ENCODE measurements around the gene SZRD1.
A peak's percentile ranks its signal among the peaks of the same experiment; 100 is the strongest.

The SZRD1 gene

DNA sequence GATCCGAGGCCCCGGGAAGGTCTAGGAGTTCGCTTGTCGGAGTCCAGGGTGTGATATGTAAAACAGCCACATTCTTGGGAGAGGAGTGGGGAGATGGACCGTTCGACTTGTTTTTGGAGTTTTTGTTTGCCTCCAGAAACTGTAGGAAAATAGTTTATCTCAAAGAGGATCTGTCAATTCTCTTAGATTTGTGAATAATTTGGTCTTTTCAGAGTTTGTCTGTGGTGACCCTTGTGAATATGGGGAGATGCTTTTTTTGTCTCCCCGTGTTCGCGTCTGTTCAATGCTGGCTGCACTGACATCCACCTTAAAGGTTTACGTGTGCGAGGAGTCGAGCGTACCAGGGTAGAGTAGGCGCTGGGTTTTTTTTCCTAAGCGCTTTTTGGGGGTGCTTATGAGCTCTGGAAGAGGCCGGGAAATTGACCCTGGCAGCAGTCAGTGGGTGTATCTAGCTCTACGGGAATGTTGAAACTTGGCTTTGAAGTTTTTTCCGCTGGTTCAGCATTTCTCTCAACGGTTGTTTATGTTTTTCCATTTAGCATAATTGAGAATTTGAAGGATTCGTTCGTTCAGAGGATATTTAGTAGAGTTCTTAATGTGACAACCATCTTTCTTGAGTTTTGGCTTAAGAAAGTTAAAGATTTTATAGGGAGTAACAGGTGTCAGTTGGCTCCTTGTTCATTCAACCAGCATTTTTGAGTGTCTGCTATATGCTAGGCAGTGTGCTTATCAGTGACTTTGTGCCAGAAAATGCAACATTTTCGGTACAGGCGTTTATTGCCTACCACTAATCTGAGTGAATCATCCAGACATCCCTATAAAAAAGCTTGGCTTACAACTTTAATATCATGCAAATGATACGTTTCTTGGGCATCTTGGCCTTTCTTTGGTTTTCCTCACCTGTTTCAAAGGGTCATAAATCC, 1.2 kb downstream of the SZRD1 start:
- DNase-seq, result no peak

DNA sequence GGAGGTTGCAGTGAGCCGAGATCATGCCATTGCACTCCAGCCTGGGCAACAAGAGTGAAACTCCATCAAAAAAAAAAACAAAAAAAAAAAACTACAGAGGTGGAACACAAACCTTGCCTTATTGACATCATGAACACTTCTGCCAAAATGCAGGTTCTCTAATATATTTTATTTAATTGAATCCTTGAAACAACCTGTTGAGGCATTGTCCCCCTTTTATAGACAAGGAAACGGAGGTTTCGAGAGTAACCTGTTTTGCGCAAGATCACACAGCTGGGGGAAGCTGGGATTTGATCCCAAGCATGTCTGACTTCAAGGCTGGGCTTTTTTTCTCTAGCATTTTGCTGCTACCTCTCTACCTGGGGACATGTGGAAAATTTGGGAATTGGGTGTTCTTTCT, 2.8 kb downstream of the SZRD1 start:
- no peak for DNase-seq

DNA sequence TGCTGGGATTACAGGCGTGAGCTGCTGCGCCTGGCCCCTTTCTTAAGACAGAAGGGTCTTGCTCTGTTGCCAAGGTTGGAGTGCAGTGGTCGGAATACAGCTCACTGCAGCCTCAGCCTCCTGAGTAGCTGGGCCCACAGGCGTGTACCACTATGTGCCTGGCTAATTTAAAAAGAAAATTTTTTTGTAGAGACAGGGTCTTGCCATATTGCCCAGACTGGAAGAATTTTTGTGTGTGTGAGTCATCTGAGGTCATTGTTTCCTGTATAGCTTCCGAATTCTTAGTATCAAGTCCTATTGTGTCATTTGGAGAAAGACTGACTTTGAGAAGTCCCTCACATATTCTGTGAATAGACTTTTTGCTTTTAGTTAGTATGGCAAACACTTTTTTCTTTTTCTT, 4.7 kb downstream of the SZRD1 start:
- no peak for DNase-seq

DNA sequence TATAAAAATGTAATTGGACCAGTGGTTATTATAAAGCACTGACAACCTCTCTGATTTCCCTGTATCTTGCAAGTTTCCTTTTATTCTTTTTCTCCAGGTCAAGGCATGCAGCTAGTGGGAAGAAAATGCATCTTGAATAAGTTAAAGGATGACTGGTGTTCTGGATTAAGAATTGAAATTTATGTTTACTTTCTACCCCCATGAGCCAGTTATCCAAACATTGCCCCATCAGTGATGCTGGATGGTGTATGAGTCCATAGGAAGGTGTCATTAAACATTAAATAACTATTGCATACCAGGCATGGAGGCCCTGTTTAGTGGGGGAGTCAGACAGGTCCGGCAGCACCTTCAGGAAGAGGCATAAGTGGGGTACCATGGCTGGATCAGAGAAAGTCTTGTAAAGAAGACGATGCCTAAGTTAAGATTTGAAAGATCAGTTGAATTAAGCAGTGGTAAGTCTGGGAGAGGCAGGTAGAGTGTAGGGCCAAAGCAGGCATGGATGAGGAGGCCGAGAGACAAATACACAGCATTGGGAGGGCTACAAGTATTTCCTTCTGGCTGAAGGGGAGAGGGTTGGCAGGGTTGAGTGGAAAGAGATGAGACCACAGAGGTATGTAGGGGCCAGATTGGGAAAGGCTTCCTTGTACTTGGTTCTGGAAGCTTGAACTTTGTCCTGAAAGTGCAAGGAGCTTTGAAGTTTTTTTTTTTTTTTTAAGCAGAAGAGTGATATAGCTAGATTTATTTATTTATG, 5.7 kb downstream of the SZRD1 start:
- no peak for DNase-seq

DNA sequence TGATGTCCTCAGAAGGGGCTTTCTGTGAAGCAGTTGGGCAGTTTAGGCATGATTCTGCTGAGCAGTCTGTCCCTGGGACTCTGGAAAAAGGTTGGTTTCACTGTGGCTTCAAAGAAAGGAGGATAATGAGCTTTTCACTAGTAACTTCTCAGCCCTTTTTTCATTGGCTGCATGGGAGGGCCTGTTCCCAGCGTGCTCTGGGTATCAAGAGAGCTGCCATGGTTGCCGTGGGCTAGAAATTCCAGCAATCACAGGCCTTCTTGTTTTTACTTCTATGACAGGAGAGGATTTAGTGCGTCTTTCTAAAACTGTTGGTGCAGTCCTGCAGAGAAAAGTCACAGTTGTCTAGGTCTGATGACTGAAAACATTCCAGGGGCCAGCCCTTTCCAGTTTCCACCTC, 7.2 kb downstream of the SZRD1 start:
- DNase-seq, result no peak

DNA sequence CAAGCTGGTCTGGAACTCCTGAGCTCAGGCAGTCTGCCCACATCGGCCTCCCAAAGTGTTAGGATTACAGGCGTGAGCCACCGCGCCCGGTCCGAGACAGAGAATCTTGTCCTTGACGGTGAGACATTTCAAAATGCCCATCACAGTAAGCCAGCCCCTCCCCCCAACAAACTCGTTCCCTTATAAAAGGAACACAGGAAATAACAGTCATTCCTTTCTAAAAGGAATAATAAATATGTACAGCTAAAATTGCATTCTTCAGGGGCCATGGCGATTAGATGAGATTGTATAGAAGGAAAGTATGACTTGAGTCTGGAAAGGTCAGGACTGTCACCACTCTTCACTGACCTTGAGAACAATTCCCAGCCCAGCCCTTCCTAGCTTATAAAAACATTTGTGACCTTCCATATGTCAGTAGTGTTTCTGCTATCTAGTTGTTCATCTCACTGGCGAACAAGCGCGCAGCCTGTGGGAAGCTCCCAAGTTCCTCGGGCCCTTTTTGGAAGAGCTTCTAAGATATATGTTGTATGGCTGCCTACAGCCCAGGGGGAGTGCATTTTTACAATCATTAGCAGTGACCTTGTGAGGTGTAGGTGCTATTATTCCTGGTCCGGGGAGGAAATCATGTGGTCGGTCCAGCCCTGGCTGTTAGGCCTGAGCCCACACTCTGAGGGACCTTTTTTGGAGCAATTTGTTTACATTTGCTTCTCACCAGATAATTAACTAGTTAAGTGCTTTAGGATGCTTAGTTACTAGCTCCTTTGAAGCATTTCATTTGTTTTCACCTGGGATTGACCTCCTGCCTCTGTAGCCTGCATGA, 8.7 kb downstream of the SZRD1 start:
- peak; percentile 57 for DNase-seq

DNA sequence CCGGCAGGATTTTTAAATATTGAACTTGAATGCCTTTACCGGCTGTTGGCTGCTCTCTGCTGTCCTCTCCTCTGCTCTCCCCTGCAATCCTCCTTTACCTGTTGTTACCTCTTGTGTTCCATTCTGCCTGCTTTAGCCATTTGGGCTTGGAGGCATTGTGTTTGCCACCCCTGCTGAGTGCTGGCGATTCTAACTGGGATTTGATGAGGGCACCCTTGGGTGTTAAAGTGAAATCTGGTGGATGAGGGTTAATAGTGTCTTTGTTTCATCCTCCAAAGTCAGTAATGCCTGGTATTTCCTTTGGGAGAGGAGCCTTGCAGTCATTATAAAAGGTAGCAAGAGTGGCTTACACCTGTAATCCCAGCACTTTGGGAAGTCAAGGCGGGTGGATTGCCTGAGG, 9.9 kb downstream of the SZRD1 start:
- no peak for DNase-seq

DNA sequence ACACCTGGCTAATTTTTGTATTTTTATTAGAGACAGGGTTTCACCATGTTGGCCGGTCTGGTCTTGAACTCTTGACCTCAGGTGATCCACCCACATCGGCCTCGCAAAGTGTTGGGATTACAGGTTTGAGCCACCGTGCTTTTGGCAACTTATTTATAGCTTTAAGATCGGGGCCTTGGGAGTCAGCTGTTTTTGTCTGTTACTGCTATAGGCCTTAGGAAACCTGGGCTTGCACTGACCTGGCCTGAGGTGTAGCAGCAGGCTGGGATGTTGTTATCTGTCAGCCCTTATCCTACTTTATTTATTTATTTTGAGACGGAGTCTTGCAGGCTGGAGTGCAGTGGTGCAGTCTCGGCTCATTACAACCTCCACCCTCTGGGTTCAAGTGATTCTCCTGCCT, 11.4 kb downstream of the SZRD1 start:
- no peak for DNase-seq

DNA sequence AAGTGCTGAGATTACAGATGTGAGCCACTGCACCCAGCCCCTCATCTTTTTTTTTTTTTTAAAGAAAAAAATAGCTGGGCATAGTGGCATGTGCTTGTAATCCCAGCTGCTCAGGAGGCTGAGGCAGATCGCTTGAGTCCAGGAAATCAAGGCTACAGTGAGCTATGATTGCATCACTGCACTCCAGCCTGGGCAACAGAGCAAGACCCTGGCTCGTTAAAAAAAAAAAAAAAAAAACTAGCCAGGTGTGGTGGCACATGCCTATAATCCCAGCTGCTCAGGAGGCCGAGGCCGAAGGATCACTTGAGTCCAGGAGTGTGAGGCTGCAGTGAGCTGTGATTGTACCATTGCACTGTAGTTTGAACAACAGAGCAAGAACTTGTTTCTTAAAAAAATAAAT, 13.8 kb downstream of the SZRD1 start:
- DNase-seq, result no peak

DNA sequence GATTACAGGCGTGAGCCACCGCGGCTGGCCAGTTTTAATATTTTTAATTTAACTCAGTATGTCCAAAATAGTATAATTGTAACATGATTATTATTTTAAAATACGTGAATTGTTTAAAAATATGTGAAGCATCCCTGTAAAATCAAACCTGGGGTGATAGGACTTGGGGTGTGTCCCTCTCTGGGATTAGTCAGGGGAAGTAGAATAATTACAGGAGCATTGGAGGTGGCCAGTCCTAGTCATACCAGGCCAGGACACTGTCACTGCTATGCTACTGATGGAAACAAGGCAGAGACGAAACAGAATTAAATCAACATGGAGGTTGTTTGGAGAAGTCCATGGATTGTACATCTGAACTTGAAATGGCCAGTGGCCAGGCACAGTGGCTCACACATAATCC, 16.8 kb downstream of the SZRD1 start:
- DNase-seq, result no peak

DNA sequence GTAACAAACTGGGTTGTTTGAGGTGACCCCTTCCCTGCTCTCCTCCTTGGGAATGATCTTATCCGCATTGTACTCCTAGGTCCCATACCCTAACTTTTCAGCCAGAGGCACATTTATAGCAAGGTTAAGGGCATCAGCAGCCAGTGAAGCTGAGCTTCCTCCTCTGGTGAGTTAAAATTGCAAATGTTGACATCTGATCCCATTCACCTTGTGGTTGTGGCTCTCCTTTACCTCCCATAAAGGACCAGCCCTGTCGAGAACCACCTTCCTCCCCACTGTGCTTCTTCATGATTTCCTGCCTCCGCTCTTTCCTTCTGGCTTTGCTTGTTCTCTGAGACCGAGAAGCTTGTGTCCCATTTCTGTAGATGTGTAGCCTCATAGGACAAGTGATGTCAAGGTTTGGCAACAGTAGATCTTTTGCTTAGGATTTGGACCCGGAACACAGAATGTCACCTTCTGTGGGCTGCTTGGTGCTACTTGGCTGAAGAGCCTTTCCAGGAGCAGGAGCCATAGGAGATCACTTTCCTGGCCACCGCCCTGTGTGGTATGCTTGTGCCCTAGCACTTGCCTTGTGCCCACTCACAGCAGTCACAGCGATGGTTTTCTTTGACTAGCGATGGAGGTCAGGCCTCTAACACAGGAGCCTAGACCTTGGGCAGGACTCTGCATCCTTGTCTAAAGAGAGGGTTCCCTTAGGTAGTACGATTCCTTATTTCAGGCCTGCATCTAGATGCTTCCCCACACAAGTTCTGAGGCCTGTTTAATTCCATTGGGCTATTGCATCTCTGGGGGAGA, 18.8 kb downstream of the SZRD1 start:
- DNase-seq, result no peak

DNA sequence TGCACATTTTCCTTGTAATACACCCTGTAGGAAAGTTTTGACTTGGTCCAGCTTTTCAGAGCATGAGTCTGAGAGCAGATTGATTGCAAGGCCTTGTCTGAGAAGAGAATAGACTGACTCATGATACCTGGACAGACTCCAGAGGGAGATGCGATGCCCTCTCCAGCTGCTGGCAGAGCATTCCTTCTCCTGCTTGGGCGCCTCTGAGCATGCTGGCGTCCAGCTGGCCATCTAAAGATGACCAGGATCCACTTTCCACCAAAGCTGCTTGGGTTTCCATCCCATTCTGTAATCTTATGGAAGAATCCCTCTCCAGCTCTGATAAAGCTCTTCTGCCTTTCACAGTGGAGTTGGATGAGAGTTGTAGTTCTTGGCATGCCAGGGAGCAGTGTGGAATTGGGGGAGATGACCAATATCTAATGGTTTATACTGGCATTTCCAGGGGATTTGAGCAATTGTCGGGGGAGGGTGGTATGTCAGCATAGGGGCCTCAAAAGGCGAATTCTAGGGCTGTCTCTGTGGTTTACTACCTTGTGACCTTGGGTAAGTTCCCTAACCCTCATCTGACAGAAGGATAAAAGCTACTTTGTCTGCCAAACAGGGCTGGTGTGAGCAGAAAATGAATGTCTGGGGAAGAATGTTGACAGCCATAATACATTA, 19.5 kb downstream of the SZRD1 start:
- peak; percentile 20 for DNase-seq

DNA sequence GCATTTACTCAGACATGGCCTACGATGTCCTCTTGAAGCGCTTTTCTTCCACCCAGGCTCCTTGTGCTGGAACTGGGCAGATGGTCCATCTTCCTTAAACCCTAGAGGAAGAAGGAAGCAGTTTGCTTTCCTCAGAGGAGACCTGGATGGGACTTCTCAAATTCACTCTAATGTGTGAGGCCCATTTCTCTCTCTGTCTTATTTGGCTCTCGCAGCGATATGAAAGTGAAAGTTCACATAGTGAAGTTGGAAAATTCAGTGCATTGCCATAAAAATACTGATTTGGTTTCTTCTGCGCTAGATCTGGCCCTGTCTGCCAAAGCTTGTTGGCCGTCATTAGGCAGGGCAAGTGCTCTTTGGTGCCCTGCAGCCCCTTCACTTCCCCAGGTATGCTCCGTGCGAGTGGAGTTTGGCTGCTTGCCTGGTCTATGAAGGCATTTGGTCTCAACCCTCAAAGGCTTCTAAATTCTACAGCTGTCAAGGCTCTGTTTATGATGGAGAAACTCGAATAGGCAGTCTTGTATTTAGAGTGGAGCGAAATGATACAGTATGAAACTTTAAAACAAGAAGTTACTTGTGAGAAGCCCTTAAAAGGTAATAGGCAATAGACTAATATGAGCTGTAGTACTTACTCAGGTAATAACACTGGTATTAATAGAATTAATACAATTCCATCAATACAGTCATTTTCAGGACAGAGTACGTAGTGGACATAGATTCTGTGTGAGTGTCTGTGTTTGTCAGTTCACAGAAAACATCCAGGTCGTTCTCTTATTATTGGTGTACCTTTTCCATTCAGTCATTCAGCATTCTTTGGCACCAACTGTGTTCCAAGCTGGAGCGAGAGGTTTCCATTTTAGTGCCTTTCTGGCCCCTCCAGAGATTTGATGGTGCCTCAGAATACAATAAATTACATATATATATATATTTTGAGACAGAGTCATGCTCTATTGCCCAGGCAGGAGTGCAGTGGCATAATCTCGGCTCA, 20.5 kb downstream of the SZRD1 start:
- DNase-seq, result no peak

DNA sequence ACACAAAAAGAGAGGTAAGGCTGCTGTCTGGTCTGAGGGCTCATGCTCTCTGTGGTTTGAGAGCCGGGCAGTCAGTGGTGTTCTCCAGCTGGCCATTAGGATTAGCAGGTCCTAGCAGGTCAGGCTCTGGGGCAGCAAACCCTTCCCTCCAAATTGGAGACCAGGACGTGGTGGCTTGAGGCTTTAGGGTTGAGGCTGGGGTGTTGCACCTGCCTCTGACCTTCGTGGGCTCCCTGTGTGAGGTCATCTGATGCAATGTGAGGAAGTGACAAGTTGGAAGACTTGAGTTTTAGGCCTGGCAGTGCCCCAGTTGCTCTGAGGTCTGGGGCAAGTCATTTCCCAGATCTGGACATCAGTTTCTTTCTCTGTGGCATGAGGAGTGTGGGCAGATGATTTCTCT, 24.4 kb downstream of the SZRD1 start:
- DNase-seq, result no peak

DNA sequence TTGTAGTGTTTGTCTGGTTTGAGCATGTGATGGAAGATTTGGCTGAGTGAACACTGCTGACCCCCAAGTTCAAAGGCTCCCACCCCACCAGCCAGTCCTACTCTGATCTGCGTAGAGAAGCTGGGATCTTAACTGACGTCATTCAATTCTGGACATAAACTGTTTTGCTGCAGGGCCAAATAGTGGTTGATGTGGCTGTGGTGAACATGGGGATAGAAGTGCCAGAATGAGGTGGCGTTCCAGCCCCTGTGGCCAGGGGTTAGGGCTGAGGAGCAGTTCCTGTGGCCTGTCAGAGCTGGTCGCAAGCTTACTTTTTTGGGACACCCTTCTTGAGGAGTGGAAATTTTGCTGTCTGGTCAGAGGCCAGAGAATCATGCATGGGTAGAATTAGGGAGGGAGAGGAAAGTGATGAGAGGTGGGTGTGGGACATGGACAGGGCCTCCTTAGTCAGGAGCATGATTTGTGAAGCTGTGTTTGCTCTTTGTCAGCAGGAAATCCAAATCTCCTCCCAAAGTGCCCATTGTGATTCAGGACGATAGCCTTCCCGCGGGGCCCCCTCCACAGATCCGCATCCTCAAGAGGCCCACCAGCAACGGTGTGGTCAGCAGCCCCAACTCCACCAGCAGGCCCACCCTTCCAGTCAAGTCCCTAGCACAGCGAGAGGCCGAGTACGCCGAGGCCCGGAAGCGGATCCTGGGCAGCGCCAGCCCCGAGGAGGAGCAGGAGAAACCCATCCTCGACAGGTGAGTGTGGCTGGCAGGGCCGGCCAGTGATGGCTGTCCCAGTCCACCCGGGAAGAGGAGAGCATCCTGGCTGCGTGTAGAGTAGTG, 25.9 kb downstream of the SZRD1 start:
- DNase-seq, result no peak

DNA sequence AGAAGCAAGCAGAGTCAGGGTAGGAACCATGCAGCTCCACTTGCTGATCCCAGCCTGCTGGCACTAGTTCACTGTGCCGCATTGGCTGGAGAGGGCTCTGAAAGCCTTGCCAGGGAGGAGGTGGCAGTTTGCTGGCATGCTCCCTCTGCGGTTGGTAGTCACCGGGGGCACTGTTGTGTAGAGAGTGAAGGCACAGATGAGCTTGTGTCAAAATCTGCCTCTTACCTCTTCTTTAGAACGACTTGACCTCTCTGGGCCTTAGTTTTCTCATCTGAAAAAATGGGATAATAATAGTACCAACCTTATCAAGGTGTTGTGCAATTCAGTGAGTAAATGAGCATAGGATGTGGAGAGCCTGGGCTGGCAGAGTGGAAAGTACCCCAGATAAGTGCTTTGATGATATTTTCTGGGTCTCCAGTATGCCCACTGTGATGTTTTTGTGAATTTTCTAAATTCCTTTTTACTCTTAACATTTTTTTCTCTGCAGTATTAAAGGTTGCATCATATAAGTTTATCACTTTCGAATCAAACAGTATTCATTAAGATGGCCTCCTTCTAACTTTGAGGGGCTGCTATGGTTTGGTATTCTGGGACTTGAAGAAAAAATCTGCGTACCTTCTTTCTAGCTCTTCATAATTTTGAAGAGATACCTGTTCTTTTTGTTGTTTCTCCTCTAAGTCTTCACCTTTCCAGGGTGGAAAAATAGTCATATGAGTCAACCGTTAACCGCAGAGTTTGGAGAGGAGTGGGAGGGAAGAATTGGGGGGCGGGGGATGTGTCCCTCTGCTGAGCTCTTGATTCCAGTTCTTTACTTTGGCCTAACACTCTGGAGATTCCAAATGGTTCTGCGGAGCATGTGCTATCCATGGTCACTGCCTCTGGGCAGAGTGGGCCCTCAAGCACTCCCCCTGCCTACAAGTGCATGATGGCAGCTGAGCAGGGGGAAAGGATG, 26.8 kb downstream of the SZRD1 start:
- DNase-seq, result no peak

DNA sequence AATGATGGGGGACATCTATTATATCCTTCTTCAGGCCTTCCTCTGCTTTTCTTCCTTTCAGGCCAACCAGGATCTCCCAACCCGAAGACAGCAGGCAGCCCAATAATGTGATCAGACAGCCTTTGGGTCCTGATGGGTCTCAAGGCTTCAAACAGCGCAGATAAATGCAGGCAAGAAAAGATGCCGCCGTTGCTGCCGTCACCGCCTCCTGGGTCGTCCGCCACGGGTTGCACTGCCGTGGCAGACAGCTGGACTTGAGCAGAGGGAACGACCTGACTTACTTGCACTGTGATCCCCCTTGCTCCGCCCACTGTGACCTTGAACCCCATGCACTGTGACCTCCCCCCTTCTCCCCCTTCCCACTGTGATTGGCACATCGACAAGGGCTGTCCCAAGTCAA, 27.9 kb downstream of the SZRD1 start:
- DNase-seq, result no peak

DNA sequence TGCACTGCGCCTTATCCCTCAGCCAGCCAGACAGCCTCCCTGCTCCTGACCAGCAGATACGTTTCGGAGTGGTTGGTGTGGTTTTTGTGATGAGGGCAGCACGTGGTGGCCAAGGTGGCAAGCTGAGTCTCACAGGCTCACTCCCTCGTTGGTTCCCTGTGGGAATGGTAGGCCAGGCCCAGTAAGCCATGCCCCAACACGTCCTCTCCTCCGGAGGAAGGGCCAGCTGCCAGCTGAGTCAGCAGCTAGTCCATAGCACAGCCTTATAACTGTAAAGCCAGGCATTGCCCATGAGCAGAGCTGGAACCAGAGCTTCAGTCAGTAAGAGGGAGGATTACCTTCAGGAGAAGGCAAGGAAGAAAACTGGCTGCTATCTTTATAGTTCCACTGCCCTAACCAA, 29.5 kb downstream of the SZRD1 start:
- DNase-seq, result no peak

DNA sequence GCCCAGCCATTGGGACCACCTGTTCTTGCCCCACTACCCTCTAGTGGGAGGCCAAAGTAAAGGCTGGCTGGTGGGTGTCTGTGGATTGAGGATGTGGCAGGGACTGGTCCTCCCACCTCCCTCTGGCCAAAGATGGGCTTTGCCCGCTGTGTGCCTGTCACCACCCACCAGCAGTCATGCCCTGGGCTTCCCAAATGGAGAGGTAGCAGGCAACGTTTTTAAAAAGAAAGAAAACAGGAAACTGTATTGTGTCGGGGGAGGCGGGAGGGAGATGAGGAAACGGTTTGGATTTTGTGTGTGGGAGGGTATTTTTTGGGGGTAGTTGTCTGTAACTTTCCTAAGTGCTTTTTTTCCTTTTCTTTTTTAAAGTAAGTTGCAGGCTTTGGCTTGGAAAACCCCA, 30.1 kb downstream of the SZRD1 start:
- no peak for DNase-seq

Data from T1000 (cell line).